GM19193 (cell line): ENCODE results near the gene NPFF.
A peak's percentile ranks its signal among the peaks of the same experiment; 100 is the strongest.

ENCODE experiments used
- POLR2A ChIP-seq: IDR thresholded peaks from 4 replicates; pipeline ENCODE4 v1.6.1; 2011; ENCODE audit not compliant: insufficient read depth, insufficient read length; ENCODE audit errors: extremely low read depth

Gene NPFF

GRCh38 chr12:53502983-53503728, 4.1 kb downstream of the NPFF start:
- TF ChIP-seq POLR2A = no peak

GRCh38 chr12:53502331-53502730, 5.0 kb downstream of the NPFF start:
- TF ChIP-seq POLR2A = no peak

GRCh38 chr12:53501615-53502181, 5.6 kb downstream of the NPFF start:
- no peak for TF ChIP-seq POLR2A

- TF ChIP-seq POLR2A = peak; percentile 87
Measured at GRCh38 chr12:53500776-53501614, 6.3 kb downstream of the NPFF start, which contains the start of gene TARBP2. Gene TARBP2 (plus strand): TSS chr12:53501283. CDS start chr12:53501409, 126 bp downstream.

GRCh38 chr12:53500142-53500775, 7.0 kb downstream of the NPFF start:
- peak; percentile 68 for TF ChIP-seq POLR2A

GRCh38 chr12:53499266-53500141, 7.8 kb downstream of the NPFF start, which contains the start of gene MAP3K12:
Gene MAP3K12 (minus strand): TSS chr12:53499458. CDS start chr12:53487391, 12,067 bp downstream.
- no peak for TF ChIP-seq POLR2A

- no peak for TF ChIP-seq POLR2A
Measured at GRCh38 chr12:53498235-53498630, 9.1 kb downstream of the NPFF start.

GRCh38 chr12:53497461-53497860, 9.8 kb downstream of the NPFF start:
- no peak for TF ChIP-seq POLR2A

GRCh38 chr12:53496752-53497032, 10.6 kb downstream of the NPFF start:
- TF ChIP-seq POLR2A = no peak

- TF ChIP-seq POLR2A = no peak
Measured at GRCh38 chr12:53495903-53496751, 11.2 kb downstream of the NPFF start.

GRCh38 chr12:53493610-53494391, 13.5 kb downstream of the NPFF start:
- TF ChIP-seq POLR2A = no peak

- peak; percentile 85 for TF ChIP-seq POLR2A
Measured at GRCh38 chr12:53492830-53493609, 14.3 kb downstream of the NPFF start.
